Fibroblast of villous mesenchyme (primary cell): Measurements from ENCODE around the gene MAOA. TPM values are rescaled to one million over a fixed set of nuclear protein-coding genes. Genes with fewer than 3 reads are reported as not detected.

Experiments
- DNase-seq: peaks from one replicate; pipeline ENCODE4 v3.0.0-alpha.2; 2010; ENCODE audit warnings: low read depth
- H3K4me3 ChIP-seq: 2 replicates; pipeline ENCODE4 v1.5.1; 2011; ENCODE audit warnings: low read depth, mild to moderate bottlenecking, low read length
- CTCF ChIP-seq: IDR thresholded peaks from 2 replicates; pipeline ENCODE4 v1.5.1; 2012; ENCODE audit warnings: low read depth, mild to moderate bottlenecking, low read length; ENCODE audit not compliant: insufficient read depth
- total RNA-seq: library from RNA; depleted of rRNA; stranded (reverse); fragments of >200 nt; gene quantifications from 2 replicates; pipeline ENCODE4 v1.2.3, GENCODE V29; 2012

Gene MAOA
- total RNA-seq, 1 donor = 7.8 TPM

GRCh38 chrX:43699475-43699874 is 43.4 kb downstream of the MAOA start:
- no peak for TF ChIP-seq CTCF
- H3K4me3 ChIP-seq = no peak overlapping the region
- no peak for DNase-seq

- no peak overlapping the region for H3K4me3 ChIP-seq
- no peak for DNase-seq
- TF ChIP-seq CTCF = no peak
These were observed 46.0 kb downstream of the MAOA start for GRCh38 chrX:43702079-43702524.

- no peak for TF ChIP-seq CTCF
- H3K4me3 ChIP-seq = no peak overlapping the region
- DNase-seq = no peak
These were observed 46.6 kb downstream of the MAOA start for GRCh38 chrX:43702660-43703059.

- peak; percentile 55 for DNase-seq
- TF ChIP-seq CTCF = no peak
- no peak overlapping the region for H3K4me3 ChIP-seq
These were observed 47.2 kb downstream of the MAOA start for GRCh38 chrX:43703211-43703791.

- no peak overlapping the region for H3K4me3 ChIP-seq
- DNase-seq = peak; percentile 59
- TF ChIP-seq CTCF = no peak
These were observed 50.8 kb downstream of the MAOA start for GRCh38 chrX:43706786-43707370.

- no peak for TF ChIP-seq CTCF
- no peak overlapping the region for H3K4me3 ChIP-seq
- DNase-seq = peak; percentile 89
These were observed 51.9 kb downstream of the MAOA start for GRCh38 chrX:43707812-43708548.
